Stimulated activated CD8-positive, alpha-beta memory T cell treated with anti-CD3 and anti-CD28 coated beads, Interleukin-4, amount 100 ng/mL, for 1 hour (primary cell): Measurements from ENCODE around the gene SHANK2.

Experiments
- DNase-seq, 2 donors: peaks; one replicate each; pipeline ENCODE4 v3.0.0-alpha.2; 2020; ENCODE audit warnings: low read depth in 2 of 2, low spot score in 1 of 2

Gene SHANK2

GRCh38 chr11:71222318-71223080 is 29.9 kb downstream of the SHANK2 start:
- DNase-seq = no peak

GRCh38 chr11:71221821-71222220 is 30.6 kb downstream of the SHANK2 start:
- DNase-seq = no peak

- no peak for DNase-seq
Observed at GRCh38 chr11:71221201-71221600, 31.2 kb downstream of the SHANK2 start.

GRCh38 chr11:71218789-71219499 is 33.4 kb downstream of the SHANK2 start:
- no peak for DNase-seq

- no peak for DNase-seq
Observed at GRCh38 chr11:71215425-71215965, 36.9 kb downstream of the SHANK2 start.

GRCh38 chr11:71214553-71215424 is 37.6 kb downstream of the SHANK2 start:
- no peak for DNase-seq

GRCh38 chr11:71213696-71214552 is 38.5 kb downstream of the SHANK2 start:
- DNase-seq = no peak

GRCh38 chr11:71212871-71213559 is 39.4 kb downstream of the SHANK2 start:
- DNase-seq = no peak

GRCh38 chr11:71211631-71212030 is 40.7 kb downstream of the SHANK2 start:
- no peak for DNase-seq

- no peak for DNase-seq
Observed at GRCh38 chr11:71210861-71211260, 41.5 kb downstream of the SHANK2 start.

- DNase-seq = no peak
Observed at GRCh38 chr11:71209656-71210055, 42.7 kb downstream of the SHANK2 start.

GRCh38 chr11:71209181-71209580 is 43.2 kb downstream of the SHANK2 start:
- no peak for DNase-seq

- no peak for DNase-seq
Observed at GRCh38 chr11:71208011-71208774, 44.2 kb downstream of the SHANK2 start.

- DNase-seq = no peak
Observed at GRCh38 chr11:71207563-71207962, 44.8 kb downstream of the SHANK2 start.

- no peak for DNase-seq
Observed at GRCh38 chr11:71206186-71206585, 46.2 kb downstream of the SHANK2 start.

- DNase-seq = no peak
Observed at GRCh38 chr11:71204748-71205664, 47.4 kb downstream of the SHANK2 start.

- no peak for DNase-seq
Observed at GRCh38 chr11:71204294-71204693, 48.1 kb downstream of the SHANK2 start.

- DNase-seq = no peak
Observed at GRCh38 chr11:71203681-71204080, 48.7 kb downstream of the SHANK2 start.
